Tibial nerve (tissue), 4 donors: ENCODE measurements around the gene C16orf82. TPM values are rescaled to one million over a fixed set of nuclear protein-coding genes. Genes with fewer than 3 reads are reported as not detected.

ENCODE experiments used
- DNase-seq, 2 donors: peaks; one replicate each; pipeline ENCODE4 v3.0.0-alpha.2; 2019; ENCODE audit warnings: low spot score in 2 of 2
- H3K27ac ChIP-seq, 4 donors: fragments of 200-600 bp; sonication (generic) in 3 of 4; one replicate each; pipeline ENCODE4 v1.5.1; 2017 to 2019; ENCODE audit warnings: mild to moderate bottlenecking in 1 of 4
- H3K27me3 ChIP-seq, 2 donors: fragments of 200-600 bp; sonication (generic) in 1 of 2; one replicate each; pipeline versions ENCODE4 v1.5.1 to v1.6.0; 2017 to 2019
- H3K36me3 ChIP-seq, 3 donors: fragments of 200-600 bp; sonication (generic); one replicate each; pipeline ENCODE4 v1.5.1; 2018 to 2019
- H3K4me1 ChIP-seq, 4 donors: fragments of 200-600 bp; sonication (generic) in 3 of 4; one replicate each; pipeline ENCODE4 v1.5.1; 2017 to 2019
- H3K4me3 ChIP-seq, 4 donors: fragments of 200-600 bp; sonication (generic) in 3 of 4; one replicate each; pipeline ENCODE4 v1.5.1; 2017 to 2019; ENCODE audit warnings: mild to moderate bottlenecking in 1 of 4, moderate library complexity in 1 of 4
- H3K9me3 ChIP-seq, 4 donors: fragments of 200-600 bp; sonication (generic) in 3 of 4; one replicate each; pipeline ENCODE4 v1.5.1; 2017 to 2019
- CTCF ChIP-seq, 5 experiments: fragments of 200-600 bp in 3 of 5; fragments of 450-650 bp in 2 of 5; sonication (generic) in 3 of 5; IDR thresholded peaks; one replicate each; pipeline ENCODE4 v1.5.1; 2016 to 2019; ENCODE audit warnings: antibody characterized with exemption in 5 of 5, mild to moderate bottlenecking in 3 of 5, moderate library complexity in 2 of 5
- EP300 ChIP-seq, 2 donors: sonication (generic); formaldehyde crosslinking; IDR thresholded peaks; one replicate each; pipeline ENCODE4 v1.6.1; 2017; ENCODE audit warnings: antibody characterized with exemption in 2 of 2, mild to moderate bottlenecking in 1 of 2
- POLR2A ChIP-seq, 2 donors: fragments of 450-650 bp; IDR thresholded peaks; one replicate each; pipeline ENCODE4 v1.6.1; 2017; ENCODE audit warnings: antibody characterized with exemption in 2 of 2, mild to moderate bottlenecking in 2 of 2, moderate library complexity in 2 of 2
- WGBS, 2 donors: methylation state at CpG; one replicate each; pipeline ENCODE4 v1.1.5; 2018; 5-methylcytosine and 5-hydroxymethylcytosine counted together
- total RNA-seq, 4 donors: library from RNA; depleted of rRNA; stranded (reverse); fragments of >200 nt; gene quantifications; one replicate each; pipeline ENCODE4 v1.1.0, GENCODE V29; 2016

Gene C16orf82
- total RNA-seq, 4 donors from 2014 or later = not detected

GRCh38 chr16:27106305-27106704 is 39.6 kb downstream of the C16orf82 start:
- no peak overlapping the region for H3K27ac ChIP-seq
- H3K4me1 ChIP-seq = peaks cover 0 to 12% (median 5%) of the 10 kb centered on the region in 4 donors
- H3K27me3 ChIP-seq = no peaks in the 10 kb centered on the region
- H3K4me3 ChIP-seq = no peak overlapping the region
- peaks cover 0 to 3% (median 0%) of the 10 kb centered on the region in 4 donors for H3K9me3 ChIP-seq
- H3K36me3 ChIP-seq = no peaks in the 10 kb centered on the region
- DNase-seq = no peak
- TF ChIP-seq CTCF (IDR thresholded peaks at IDR 0.05) (no peak), POLR2A (IDR thresholded peaks at IDR 0.05) (no peak), EP300 (IDR thresholded peaks at IDR 0.05) (no peak)
- 86 to 91% methylated on average over 6 of the region's 6 CpGs for WGBS, 2 donors

DNA sequence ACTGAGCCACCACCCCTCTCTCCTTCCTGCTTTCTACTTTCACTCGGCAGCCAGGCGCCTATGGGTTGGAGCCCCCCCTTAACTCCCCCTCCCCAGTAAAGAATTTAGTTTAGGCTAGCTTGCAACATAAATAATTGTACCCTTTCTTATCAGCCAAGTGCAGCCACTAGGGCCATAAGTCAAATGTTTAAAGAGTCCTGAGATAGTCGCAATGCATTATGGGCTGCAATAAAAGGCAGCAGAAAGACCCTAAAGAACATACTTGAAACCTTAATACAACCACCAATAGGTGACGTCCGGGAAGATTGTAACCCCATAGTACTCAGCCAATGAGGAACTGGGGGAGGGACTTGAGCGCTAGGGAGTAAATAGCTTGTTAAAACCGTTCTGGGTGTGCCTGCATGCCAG is 40.5 kb downstream of the C16orf82 start:
- Histone ChIP-seq H3K4me3 (no peak overlapping the region), H3K27me3 (no peaks in the 10 kb centered on the region), H3K9me3 (peaks cover 0 to 3% (median 0%) of the 10 kb centered on the region in 4 donors), H3K4me1 (peaks cover 0 to 12% (median 5%) of the 10 kb centered on the region in 4 donors), H3K27ac (no peak overlapping the region), H3K36me3 (no peaks in the 10 kb centered on the region)
- TF ChIP-seq EP300 (IDR thresholded peaks at IDR 0.05) (no peak), CTCF (IDR thresholded peaks at IDR 0.05) (no peak), POLR2A (IDR thresholded peaks at IDR 0.05) (no peak)
- 70 to 76% methylated on average over 7 of the region's 7 CpGs for WGBS, 2 donors
- DNase-seq = no peak

GRCh38 chr16:27108051-27108770 is 41.5 kb downstream of the C16orf82 start:
- DNase-seq = no peak
- H3K27ac ChIP-seq = no peak overlapping the region
- no peaks in the 10 kb centered on the region for H3K27me3 ChIP-seq
- H3K4me1 ChIP-seq = peaks cover 0 to 12% (median 5%) of the 10 kb centered on the region in 4 donors
- no peak overlapping the region for H3K4me3 ChIP-seq
- no peaks in the 10 kb centered on the region for H3K36me3 ChIP-seq
- H3K9me3 ChIP-seq = peaks cover 0 to 3% (median 0%) of the 10 kb centered on the region in 4 donors
- WGBS, 2 donors = 91% methylated on average over 13 of the region's 13 CpGs
- TF ChIP-seq CTCF (IDR thresholded peaks at IDR 0.05) (no peak), EP300 (IDR thresholded peaks at IDR 0.05) (no peak), POLR2A (IDR thresholded peaks at IDR 0.05) (no peak)

GRCh38 chr16:27108826-27109665 is 42.3 kb downstream of the C16orf82 start:
- Histone ChIP-seq H3K27ac (peak overlapping the region in 1 of 4 donors; percentile 68), H3K9me3 (no peaks in the 10 kb centered on the region), H3K4me1 (peaks cover 0 to 12% (median 5%) of the 10 kb centered on the region in 4 donors), H3K27me3 (no peaks in the 10 kb centered on the region), H3K4me3 (peak overlapping the region in 2 of 4 donors; percentile 23 to 43), H3K36me3 (no peaks in the 10 kb centered on the region)
- whole genome bisulfite sequencing, 2 donors = 66 to 69% methylated on average over 17 of the region's 17 CpGs
- no peak for TF ChIP-seq POLR2A (IDR thresholded peaks at IDR 0.05)
- no peak for TF ChIP-seq EP300 (IDR thresholded peaks at IDR 0.05)
- no peak for TF ChIP-seq CTCF (IDR thresholded peaks at IDR 0.05)
- DNase-seq = no peak
